Activated naive CD4-positive, alpha-beta T cell (primary cell): Measurements from ENCODE around the gene P4HTM.

ENCODE experiments used
- DNase-seq, 4 experiments: peaks; one replicate each; lab custom pipeline; 2025; lab: John Stamatoyannopoulos, UW

Gene P4HTM

DNA sequence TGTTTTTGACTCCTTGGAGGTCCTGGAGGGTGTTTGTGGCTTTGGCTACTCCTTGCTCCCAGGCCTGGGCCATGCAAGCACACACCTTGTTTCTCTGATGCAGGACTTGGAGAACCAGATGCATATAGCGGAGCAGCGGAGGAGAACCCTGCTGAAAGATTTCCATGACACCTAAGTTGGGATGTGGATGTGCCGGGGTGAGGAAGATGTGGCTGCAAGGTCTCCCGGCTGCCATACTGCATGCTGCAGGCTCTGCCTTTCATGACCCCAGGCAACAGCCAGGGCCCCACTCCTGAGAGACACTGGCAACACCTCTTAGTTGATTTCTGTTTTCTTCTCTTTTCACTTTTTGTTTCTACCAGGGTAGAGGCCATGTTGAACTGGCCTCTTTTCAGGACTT is 6.9 kb upstream of the P4HTM start:
- no peak for DNase-seq

DNA sequence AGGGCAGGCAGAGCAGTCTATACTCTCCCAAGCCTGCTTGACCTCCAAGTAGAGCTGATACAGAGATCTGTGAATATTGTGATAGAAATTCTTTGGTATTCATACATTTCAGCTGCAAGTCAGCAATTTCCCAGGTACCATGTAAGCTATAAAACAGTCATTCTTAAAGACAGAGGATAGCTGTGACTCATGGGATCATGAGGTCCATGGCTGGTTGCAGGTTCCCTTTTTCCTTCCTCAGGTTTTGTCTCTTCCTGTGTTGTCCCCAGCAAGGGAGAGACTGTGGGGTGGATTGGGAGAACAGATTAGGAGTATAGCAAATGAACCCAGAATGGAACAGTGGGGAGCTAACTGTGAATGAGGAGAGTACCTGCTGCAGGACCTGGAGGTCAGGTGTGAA is 5.4 kb upstream of the P4HTM start:
- no peak for DNase-seq

DNA sequence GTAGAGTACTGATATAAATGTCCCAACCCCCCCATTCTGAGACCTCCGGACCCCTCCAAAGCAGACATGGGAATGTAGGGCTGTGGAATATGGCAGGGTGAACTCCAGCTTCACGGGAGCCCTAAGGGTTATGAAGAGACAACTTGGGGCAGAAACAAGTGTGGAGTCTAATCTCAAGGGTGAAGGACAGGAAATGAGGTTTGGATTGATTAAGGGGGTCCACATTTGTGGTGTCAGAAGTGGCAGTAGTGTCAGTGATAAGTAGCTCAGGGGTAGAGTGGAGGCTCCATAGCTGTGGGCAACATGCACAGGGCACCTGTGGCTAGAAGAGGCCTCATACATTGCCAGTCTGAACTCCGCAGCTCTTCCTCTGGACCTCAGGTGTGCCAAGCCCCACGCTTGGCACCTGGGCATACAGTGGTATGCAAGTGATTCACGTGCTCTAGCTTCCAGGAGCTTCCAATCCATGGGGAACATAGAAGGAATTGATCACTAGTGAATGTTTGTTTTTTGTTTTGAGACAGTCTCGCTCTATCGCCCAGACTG is 4.1 kb upstream of the P4HTM start:
- no peak for DNase-seq

DNA sequence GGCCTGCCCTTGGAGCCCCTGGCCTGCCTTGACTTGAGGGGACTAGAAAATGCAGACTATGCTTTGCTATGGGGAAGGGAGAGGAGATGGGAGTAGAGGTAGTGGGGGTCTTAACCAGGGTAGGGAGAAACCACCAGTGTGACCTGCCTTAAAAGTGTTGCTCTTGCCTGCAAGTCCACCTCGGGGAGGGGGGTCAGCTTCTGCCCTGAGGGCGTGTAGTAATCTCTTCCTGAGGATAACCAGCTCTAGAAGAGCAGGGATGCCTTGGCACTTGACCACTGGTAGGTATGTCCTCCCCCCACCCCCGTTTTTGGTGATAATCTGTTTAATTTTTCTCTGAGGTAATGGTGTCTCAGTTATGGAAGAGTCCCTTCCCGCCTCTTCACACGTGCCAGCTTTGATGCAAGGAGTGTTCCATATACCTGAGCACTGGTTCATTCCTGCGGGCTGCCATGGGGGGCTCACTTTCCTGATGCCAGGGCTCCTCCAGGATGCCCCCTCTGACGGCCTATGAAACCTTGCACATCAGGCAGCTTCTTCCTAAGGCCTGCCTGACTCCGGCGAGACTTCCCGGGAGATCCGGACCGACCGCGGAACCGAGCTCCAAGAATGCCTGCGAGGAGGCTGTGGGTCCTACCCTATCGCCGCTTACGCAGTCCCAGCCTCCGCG is 780 bp upstream of the P4HTM start:
- no peak for DNase-seq

DNA sequence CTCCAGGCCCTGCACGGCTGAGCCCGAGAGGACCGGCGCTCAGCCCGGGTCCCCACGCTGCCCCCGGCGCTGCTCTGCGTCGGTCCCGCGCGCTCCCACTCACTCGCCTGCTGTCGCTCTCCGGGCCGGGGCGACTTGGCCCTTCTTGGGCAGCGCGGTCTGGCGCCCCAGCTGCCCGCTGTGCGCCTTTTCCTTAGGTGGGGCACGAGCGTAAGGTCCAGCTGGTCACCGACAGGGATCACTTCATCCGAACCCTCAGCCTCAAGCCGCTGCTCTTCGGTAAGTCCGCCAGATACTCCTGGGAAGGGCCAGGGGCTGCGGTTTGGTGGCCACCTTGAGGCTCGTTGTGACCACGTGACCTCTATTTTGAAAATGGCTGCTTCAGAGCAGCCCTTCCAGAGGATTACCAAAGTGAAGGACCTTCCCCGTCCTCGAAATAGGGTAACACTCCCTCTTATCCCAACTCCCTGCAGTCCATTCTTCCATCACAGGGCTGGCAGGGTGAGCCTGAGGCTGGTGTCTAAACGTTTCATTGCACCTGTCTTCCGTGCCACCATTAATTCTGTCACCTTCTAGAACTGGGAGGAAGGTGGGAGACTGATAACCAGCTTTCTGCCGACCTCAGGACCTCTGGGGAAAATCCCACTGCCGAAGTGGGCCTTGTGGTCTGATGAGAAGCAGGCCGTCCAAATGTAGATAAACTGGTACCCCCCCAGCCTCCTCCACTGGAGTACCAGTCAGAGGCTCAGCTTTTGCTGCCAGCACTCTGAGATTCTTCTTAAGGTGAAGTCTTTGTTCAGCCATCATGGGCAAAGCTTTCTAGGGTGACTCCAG is 812 bp downstream of the P4HTM start:
- no peak for DNase-seq

DNA sequence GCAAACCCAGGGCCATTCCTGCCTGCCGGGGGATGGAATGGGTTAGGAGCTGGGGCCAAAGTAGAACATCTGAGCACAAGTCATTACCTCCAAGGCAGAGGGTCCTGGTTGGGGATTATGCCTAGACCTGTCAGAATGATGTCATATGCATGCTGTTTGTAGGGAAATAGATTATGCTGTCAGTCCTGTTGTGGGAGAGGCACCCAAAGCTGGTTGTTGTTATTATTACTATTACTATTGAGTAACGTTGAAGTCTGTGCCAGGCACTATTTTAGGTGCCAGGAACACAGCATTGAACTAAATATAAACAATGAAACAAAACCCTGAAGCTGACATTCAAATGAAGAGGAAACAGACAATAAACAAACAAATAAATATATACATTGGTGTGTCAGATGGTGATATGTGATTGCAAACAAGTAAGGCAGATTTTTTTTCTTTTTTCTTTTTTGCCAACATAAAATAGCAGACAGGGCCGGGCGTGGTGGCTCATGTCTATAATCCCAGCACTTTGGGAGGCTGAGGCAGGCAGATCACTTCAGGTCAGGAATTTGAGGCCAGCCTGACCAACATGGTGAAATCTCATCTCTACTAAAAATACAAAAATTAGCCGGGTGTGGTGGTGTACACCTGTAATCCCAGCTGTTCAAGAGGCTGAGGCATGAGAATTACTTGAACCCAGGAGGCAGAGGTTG is 2.0 kb downstream of the P4HTM start:
- DNase-seq = no peak

DNA sequence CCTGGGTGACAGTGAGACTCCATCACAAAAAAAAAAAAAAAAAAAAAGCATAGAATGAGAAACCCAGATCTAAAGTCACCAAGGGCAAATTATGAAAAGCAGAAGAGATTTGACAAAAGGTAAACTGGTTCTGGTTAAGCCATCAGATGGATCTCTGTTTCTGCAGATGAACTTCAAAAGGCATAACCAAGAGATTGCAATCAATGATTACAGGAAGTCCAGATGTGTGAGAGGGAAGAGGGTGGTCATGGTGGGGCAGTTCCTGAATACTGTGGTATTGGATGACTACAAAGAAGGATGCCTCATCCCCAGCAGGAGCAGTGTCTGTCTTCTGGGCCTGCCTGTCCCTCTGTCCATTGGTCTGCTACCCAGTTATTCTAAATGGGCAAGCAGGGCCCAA is 3.8 kb downstream of the P4HTM start:
- no peak for DNase-seq

DNA sequence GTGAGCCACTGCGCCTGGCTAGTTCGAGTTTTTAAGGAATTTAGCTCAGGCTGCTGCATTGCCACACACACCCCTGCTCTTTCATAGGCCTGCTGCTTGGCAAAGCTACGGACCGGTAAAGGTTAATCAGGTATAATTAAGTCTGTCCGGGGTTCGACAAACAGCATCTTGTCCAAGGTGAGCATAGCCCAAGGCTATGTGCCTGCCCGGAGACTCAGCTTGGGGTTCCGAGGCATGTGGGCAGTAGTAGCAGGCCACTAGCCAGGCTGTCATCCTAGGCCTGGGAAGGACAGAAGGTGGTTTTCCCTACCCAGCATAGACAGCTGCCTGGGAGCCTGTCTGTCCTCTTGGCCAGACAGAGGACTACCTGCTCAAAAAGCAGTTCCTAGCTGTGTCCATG is 6.6 kb downstream of the P4HTM start:
- no peak for DNase-seq

DNA sequence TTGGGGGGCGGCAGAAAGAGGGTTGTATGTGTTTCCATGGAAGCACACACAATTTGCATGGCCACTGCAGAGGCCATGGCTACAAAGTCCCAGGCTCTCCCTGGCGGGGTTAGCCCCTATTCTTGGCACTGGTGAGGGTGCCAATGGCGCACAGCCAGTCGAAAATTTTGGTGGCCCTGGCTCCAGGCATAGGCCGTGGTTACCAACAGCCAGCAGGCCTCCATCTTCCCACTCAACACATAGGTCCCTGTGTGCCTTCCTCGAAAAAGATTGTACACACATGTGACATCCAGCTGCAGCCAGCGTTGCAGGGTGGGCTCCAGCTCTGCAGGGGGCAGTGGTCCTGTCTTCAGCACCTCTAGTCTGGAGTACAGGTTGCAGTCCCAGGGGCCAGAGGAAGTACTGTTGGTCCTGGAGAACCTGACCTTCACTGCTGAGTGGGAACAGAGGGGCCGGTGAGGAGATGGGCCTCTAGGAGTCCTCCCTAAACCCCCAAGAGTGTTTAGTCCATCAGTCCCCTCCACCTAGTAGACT is 7.1 kb downstream of the P4HTM start:
- no peak for DNase-seq

DNA sequence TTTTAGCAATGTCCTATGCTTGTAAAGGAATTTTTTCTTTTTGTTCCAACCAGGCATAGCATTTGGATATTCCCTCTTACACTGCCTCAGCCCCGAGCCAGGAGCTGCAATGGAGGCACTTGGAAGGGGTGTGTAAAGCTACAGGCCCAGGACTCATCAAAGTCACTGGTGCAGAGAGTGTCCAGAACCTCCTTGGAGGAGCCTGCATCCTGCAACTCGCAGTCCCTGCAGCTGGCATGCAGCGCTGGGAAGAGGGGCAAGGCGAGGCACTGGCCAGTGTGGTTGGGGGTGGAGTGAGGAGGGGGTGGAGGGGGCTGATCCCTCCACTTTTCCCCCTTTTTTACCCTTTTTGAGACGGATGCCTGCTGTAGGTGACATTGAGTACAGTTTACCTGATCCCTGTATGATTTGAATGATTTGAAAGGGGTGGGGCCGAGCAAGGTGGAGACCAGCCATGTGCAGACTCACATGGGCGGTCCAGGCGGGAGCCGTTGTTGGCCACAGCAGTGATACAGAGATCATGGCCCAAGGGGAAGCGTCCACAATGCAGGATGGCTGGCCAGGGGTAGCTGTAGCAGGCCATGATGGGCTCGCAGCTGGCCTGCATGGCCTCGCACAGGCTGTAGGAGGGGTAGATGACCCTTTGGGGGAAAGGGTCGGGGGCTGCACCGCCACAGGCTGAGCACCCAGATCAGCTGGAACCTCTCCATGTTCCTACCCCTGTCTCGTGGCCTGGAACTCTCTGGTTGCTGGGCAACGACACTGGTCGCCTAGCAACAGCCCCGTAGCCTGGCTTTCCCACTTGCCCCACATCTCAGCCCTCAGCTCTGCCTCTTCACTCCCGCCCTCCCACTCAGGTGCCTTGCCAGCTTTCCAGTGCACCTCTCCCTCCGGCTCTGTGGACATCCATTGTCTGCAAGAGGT is 7.9 kb downstream of the P4HTM start:
- DNase-seq = no peak

DNA sequence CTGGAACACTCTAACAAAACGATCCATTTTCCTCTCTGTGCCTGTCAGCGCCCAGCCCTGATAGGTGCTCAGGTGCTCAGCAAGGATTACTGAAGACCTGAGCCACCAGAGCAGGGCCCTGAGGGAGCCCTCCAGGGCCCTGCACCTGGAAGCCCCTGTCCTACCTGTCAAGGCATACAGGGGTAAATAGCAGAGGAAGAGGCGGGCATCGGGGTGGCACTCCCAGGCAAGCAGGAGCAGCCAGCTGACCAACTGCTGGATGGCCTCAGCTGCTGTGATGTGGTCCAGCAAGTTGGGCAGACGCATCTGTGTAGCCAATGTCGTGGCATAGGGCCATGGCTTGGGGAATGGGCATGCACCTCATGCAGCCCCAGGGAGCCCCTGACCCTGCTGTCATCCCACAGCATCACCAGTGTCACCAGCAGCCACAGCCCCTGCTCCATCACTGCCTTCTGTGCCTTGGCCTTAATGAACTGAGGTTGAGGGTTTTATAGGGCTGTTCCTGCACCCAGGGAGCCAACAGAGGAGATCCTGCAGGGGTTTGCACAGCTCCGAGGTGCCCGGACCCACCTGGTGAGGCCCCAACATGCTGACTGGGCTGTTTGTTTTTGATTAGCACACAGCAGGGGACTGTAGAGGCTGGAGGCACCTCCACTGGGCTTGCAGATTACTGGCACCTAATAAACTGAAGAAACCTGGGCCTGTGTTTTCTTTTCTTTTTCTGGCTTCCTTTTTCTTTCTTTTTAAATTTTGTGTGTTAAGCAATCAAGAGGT is 9.2 kb downstream of the P4HTM start:
- no peak for DNase-seq

DNA sequence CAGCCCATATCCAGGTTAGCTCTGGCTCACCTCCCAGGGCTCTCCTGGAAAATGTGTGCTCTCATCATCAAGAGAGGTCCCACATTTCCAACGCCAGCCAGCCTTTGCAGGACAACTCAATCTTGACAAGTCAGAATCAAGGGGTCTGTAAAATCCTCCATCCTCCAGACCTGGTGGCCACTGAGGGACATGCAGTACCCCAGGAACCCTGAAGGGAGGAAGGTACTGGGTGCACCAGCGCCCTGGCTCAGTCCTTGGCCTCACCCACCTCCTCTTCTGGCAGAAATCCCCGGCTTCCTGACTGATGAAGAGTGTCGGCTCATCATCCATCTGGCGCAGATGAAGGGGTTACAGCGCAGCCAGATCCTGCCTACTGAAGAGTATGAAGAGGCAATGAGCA is 11.1 kb downstream of the P4HTM start:
- no peak for DNase-seq

DNA sequence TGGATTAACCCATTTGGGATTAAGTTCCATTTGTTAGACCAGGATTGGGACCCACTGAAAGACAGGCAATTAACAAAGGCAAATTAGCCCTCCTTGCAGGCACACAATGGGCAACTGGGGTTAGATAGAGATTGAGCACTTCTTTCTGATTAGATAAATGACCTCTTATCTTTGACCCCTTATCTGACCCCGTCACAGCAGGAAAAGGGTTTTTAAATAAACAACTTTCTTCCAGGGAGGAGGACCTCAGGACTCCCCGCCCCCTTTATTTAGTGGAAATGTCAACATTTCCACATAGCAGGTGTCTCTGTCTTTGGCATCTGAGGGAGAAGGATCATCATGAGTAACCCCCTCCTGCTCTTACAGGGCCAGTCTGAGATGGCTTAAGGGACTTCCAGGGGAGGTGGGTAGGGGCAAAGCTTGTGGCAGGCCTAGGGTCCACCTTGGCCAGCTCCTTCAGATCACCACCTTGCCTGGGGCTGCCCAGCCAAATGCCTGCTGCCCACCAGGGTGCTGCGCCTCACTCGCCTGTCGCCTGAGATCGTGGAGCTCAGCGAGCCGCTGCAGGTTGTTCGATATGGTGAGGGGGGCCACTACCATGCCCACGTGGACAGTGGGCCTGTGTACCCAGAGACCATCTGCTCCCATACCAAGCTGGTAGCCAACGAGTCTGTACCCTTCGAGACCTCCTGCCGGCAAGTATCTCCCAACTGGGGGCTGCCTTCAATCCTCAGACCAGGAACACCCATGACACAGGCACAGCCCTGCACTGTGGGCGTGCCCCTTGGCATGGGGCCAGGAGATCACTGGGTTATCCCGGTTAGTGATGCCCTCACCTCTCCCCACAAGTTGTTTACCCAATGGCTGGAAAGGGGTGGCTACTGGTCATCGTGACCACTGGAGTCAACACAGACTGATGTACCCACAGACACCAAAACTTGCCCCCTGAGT is 14.6 kb downstream of the P4HTM start:
- DNase-seq = no peak

DNA sequence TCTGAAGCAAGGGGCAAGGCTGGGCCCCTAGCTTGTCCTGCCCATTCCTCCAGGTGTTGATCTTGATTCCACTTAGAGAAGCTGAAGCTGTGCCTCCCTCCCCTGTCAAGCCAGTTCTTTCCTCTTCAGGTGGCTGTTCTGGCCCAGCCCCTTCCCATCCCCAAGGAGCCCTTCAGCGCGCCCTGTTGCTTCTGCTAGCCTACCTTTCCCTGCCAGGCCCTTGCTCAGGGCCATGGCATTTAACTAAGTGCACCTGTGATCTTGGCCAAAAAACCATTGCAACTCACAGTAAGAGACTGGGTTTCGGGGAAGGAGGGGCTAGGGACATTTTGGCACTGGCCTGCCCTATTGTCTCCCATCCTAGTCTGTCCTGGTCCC is 15.3 kb downstream of the P4HTM start:
- no peak for DNase-seq

DNA sequence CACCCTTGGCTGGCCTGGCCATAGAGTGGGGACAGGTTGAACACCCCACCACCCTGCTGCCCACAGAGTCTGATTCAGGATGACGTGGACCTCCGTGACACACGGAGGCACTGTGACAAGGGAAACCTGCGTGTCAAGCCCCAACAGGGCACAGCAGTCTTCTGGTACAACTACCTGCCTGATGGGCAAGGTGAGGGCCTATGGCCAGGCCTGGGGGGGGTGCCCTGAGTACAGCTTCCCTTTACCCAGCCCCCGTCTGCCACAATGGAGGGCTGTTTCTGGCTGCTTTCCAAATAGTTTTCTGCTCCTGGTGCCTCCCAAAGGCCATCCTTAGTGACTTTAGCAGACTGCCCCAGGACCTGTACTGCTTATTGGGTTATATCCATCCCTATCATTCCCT is 16.0 kb downstream of the P4HTM start:
- DNase-seq = no peak

DNA sequence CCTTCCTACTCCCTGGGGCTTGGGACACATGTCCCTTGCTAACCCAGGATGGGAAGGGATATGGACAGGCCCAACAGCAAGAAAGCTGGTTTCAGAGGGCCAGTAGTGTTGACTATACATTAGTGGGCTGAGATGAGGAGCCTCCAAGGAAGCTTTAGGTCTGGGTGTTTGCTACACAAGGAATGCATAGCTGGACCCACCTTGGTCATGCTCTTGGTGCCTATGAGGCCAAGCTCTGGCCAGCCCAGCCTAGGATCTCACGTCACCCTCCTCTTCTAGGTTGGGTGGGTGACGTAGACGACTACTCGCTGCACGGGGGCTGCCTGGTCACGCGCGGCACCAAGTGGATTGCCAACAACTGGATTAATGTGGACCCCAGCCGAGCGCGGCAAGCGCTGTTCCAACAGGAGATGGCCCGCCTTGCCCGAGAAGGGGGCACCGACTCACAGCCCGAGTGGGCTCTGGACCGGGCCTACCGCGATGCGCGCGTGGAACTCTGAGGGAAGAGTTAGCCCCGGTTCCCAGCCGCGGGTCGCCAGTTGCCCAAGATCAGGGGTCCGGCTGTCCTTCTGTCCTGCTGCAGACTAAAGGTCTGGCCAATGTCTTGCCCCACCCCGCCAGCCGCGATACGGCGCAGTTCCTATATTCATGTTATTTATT is 16.5 kb downstream of the P4HTM start:
- DNase-seq = no peak

DNA sequence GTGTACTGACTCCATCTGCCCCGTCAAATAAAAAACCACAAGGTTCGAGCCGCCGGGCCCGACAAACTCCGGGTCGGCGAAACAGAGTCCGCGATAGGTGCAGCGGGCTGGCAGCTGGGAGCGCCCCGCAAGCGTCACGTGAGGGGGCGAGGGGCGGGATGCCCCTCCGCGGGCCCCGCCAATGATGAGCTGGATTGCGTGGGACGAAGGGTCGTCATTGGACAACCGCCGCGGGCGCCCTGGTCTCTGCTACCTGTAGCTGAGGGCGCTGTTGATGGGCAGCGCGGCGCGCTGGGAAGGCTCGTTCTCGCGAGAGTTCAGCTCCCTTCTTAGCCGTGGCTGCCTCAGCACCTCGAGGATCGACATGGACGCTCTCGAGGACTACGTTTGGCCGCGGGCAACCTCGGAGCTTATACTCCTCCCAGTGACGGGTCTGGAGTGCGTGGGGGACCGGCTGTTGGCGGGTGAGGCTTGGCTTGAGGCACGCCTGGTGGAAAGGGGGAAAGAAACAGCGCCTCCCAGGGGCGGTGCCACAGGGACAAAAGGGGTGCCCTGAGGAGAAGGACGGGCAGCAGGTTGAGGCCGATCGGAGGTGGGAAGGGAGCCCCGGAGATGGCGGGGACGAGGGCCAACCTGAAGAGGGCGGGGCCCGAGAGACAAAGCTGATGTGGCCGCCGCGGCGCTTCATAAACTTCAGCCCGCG is 17.2 kb downstream of the P4HTM start, which contains the start of gene WDR6:
TSS of gene WDR6 (plus strand) at position 324 of the 703 bp plus-strand sequence. CDS start at position 365, 41 bp downstream.
- DNase-seq = peak; percentile 84 to 96 (median 92)
